Skeletal muscle tissue (tissue), 4 donors: ENCODE measurements around the gene SIRT5. TPM values are rescaled to one million over a fixed set of nuclear protein-coding genes. Genes with fewer than 3 reads are reported as not detected.

Experiments used
- H3K27ac ChIP-seq: one replicate; pipeline ENCODE4 v1.7.0; 2013; ENCODE audit warnings: mild to moderate bottlenecking, low read depth, low read length, inconsistent platforms
- H3K27me3 ChIP-seq, 3 donors: one replicate each; pipeline ENCODE4 v1.7.0; 2013; ENCODE audit warnings: low read length in 3 of 3; ENCODE audit not compliant: control insufficient read depth in 3 of 3, insufficient read depth in 3 of 3
- H3K36me3 ChIP-seq, 3 donors: one replicate each; pipeline ENCODE4 v1.7.0; 2013; ENCODE audit warnings: low read length in 3 of 3; ENCODE audit not compliant: control insufficient read depth in 3 of 3, insufficient read depth in 3 of 3
- H3K4me1 ChIP-seq, 3 donors: one replicate each; pipeline ENCODE4 v1.7.0; 2013; ENCODE audit warnings: low read length in 3 of 3, mild to moderate bottlenecking in 3 of 3; ENCODE audit not compliant: control insufficient read depth in 3 of 3, insufficient read depth in 3 of 3
- H3K4me3 ChIP-seq, 3 donors: one replicate each; pipeline ENCODE4 v1.7.0; 2013; ENCODE audit warnings: low read length in 3 of 3
- H3K9ac ChIP-seq, 3 donors: one replicate each; pipeline ENCODE4 v1.7.0; 2013; ENCODE audit warnings: low read length in 3 of 3, mild to moderate bottlenecking in 3 of 3, moderate library complexity in 2 of 3, low read depth in 1 of 3
- H3K9me3 ChIP-seq, 3 donors: one replicate each; pipeline ENCODE4 v1.7.0; 2013; ENCODE audit warnings: low read length in 3 of 3; ENCODE audit not compliant: control insufficient read depth in 3 of 3
- total RNA-seq: library from RNA; depleted of rRNA; stranded (reverse); fragments of >200 nt; gene quantifications from one replicate; pipeline ENCODE4 v1.2.3, GENCODE V29; 2014
- donor health status: Osteomylitis.

The SIRT5 gene
- total RNA-seq, 1 donor from 2014 or later = 10.4 TPM

GRCh38 chr6:13565921-13566320 lies 8.5 kb upstream of the SIRT5 start:
- no peaks in the 10 kb centered on the region for H3K4me1 ChIP-seq
- no peak overlapping the region for H3K9ac ChIP-seq
- H3K4me3 ChIP-seq = no peak overlapping the region
- H3K9me3 ChIP-seq = no peaks in the 10 kb centered on the region
- H3K27me3 ChIP-seq = peaks cover 2 to 5% (median 5%) of the 10 kb centered on the region in 3 donors
- no peaks in the 10 kb centered on the region for H3K36me3 ChIP-seq
- H3K27ac ChIP-seq = no peak overlapping the region

GRCh38 chr6:13566500-13566899 lies 7.9 kb upstream of the SIRT5 start:
- Histone ChIP-seq H3K27me3 (peaks cover 2 to 5% (median 5%) of the 10 kb centered on the region in 3 donors), H3K4me1 (no peaks in the 10 kb centered on the region), H3K36me3 (no peaks in the 10 kb centered on the region), H3K27ac (no peak overlapping the region), H3K9me3 (no peaks in the 10 kb centered on the region), H3K4me3 (no peak overlapping the region), H3K9ac (no peak overlapping the region)

- Histone ChIP-seq H3K4me1 (peaks cover 5 to 8% (median 8%) of the 10 kb centered on the region in 3 donors), H3K9ac (no peak overlapping the region), H3K4me3 (no peak overlapping the region), H3K9me3 (no peaks in the 10 kb centered on the region), H3K27me3 (peaks cover 2 to 5% (median 5%) of the 10 kb centered on the region in 3 donors), H3K36me3 (no peaks in the 10 kb centered on the region), H3K27ac (no peak overlapping the region)
Measured at GRCh38 chr6:13568970-13569369, 5.4 kb upstream of the SIRT5 start.

GRCh38 chr6:13572240-13572639 lies 2.2 kb upstream of the SIRT5 start:
- Histone ChIP-seq H3K36me3 (no peaks in the 10 kb centered on the region), H3K4me3 (no peak overlapping the region), H3K4me1 (peaks cover 8 to 18% (median 11%) of the 10 kb centered on the region in 3 donors), H3K27ac (no peak overlapping the region), H3K9me3 (no peaks in the 10 kb centered on the region), H3K27me3 (peaks cover 0 to 5% (median 0%) of the 10 kb centered on the region in 3 donors), H3K9ac (no peak overlapping the region)

DNA sequence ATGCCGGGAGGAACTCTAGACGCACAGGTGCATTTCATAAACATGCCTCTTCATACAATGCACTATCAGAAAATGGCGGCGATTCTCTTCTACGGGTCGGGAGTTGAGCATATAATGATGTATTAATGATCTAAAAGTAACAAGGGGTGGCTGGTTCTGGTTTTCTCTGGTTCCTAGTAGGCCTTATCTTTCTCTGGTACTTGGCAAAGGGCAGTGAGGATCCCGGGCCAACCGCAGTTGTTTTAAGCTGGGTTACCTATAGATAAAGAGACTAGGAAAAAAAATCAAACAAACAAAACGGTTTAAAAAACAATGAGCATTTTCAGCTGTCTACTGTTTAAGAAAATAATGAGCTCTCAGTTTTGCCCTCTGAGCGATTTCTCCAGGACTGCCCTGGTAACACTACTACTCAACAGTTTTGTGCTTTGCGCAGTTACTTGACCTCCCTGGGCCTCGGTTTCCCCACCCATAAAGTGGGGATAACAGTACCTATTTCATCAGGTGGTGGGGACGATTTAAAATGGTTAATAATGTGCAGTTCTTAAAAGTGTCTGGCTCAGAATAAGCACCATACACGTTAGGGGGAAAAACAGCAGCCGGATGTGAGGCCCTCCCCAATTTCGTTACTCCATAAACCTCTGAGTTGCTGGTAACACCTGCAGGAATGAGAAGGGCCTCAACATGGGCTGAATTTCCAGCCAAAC lies 1.3 kb upstream of the SIRT5 start:
- Histone ChIP-seq H3K27ac (peak overlapping the region; percentile 96), H3K4me3 (peak overlapping the region; percentile 76 to 92 (median 88)), H3K9me3 (no peaks in the 10 kb centered on the region), H3K4me1 (peaks cover 8 to 18% (median 11%) of the 10 kb centered on the region in 3 donors), H3K36me3 (no peaks in the 10 kb centered on the region), H3K27me3 (peaks cover 0 to 5% (median 0%) of the 10 kb centered on the region in 3 donors), H3K9ac (peak overlapping the region; percentile 77 to 95 (median 80))

DNA sequence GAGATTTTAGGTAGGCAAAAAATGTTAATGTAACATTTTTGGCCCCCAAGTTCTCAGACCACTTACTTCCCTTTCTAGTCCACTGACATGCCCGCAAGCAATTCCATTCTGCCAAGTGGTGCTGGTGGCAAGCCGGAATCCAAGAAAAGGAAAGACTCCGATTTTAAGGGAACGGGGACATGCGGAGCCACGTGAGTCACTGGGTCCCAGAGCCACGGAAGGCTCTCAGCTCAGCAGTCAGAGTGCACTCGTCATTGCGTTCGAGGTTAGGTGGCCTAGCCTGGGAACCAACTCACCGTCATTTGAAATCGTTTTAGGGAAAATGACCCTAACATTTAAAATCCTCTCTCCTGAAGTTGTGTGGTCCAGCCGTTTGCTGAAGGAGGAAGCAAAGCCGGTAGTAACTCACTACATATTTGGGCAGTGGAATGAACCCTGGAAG lies 711 bp upstream of the SIRT5 start:
- Histone ChIP-seq H3K9ac (peak overlapping the region; percentile 77 to 95 (median 80)), H3K27me3 (peaks cover 0 to 5% (median 0%) of the 10 kb centered on the region in 3 donors), H3K36me3 (no peaks in the 10 kb centered on the region), H3K9me3 (no peaks in the 10 kb centered on the region), H3K4me3 (peak overlapping the region; percentile 76 to 92 (median 88)), H3K27ac (peak overlapping the region; percentile 96), H3K4me1 (peaks cover 9 to 18% (median 11%) of the 10 kb centered on the region in 3 donors)

GRCh38 chr6:13574149-13574570 lies 241 bp upstream of the SIRT5 start:
- peaks cover 0 to 5% (median 0%) of the 10 kb centered on the region in 3 donors for H3K27me3 ChIP-seq
- no peaks in the 10 kb centered on the region for H3K36me3 ChIP-seq
- peak overlapping the region; percentile 83 to 92 (median 88) for H3K4me3 ChIP-seq
- H3K27ac ChIP-seq = peak overlapping the region; percentile 96
- no peaks in the 10 kb centered on the region for H3K9me3 ChIP-seq
- H3K9ac ChIP-seq = peak overlapping the region; percentile 78 to 95 (median 80)
- peaks cover 10 to 18% (median 11%) of the 10 kb centered on the region in 3 donors for H3K4me1 ChIP-seq

GRCh38 chr6:13575377-13575775 lies 975 bp downstream of the SIRT5 start:
- Histone ChIP-seq H3K27ac (peak overlapping the region; percentile 96), H3K4me1 (peaks cover 10 to 18% (median 11%) of the 10 kb centered on the region in 3 donors), H3K27me3 (no peaks in the 10 kb centered on the region), H3K4me3 (peak overlapping the region; percentile 83 to 92 (median 88)), H3K9ac (peak overlapping the region in 2 of 3 donors; percentile 80 to 95), H3K36me3 (peaks cover 0 to 3% (median 0%) of the 10 kb centered on the region in 3 donors), H3K9me3 (no peaks in the 10 kb centered on the region)

GRCh38 chr6:13576017-13576416 lies 1.6 kb downstream of the SIRT5 start:
- Histone ChIP-seq H3K4me1 (peaks cover 10 to 18% (median 11%) of the 10 kb centered on the region in 3 donors), H3K27me3 (no peaks in the 10 kb centered on the region), H3K27ac (no peak overlapping the region), H3K9ac (no peak overlapping the region), H3K4me3 (no peak overlapping the region), H3K9me3 (no peaks in the 10 kb centered on the region), H3K36me3 (peaks cover 0 to 3% (median 0%) of the 10 kb centered on the region in 3 donors)

GRCh38 chr6:13577926-13578325 lies 3.5 kb downstream of the SIRT5 start:
- Histone ChIP-seq H3K27me3 (no peaks in the 10 kb centered on the region), H3K4me3 (no peak overlapping the region), H3K9ac (no peak overlapping the region), H3K9me3 (no peaks in the 10 kb centered on the region), H3K4me1 (peaks cover 10 to 18% (median 11%) of the 10 kb centered on the region in 3 donors), H3K36me3 (peaks cover 5 to 10% (median 7%) of the 10 kb centered on the region in 3 donors), H3K27ac (no peak overlapping the region)
